ENCODE results near the gene WDR20.

The WDR20 gene

GRCh38 chr14:102139286-102140026 lies at the start of gene WDR20:
WDR20 (plus strand) TSS chr14:102139897; CDS start chr14:102139924, 27 bp downstream.
- TF ChIP-seq CTCF (IDR thresholded peaks at IDR 0.05; ENCODE audit: extremely low read depth, missing control alignments) = peak; percentile 1
- peak; percentile 100 for DNase-seq (ENCODE audit: low spot score)

DNA sequence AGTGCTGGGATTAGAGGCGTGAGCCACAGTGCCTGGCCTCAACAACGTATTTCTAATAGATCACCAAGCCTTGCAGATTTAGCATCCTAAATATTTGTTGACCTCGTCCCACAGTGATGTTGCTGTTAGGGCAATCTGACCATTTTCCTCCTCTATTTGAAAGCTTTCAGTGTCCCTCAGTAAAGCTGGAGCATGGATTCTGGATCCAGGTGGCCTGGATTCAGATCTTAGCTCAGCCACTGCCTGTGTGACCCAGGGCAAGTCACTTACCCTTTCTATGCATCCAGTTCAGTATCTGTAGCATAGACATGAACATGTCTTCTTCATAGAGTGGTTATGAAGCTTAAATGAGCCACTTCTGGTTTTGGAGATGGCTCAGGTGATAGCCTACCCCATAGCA lies 49.0 kb upstream of the WDR20 start:
- no peak for DNase-seq (ENCODE audit: low spot score)
- TF ChIP-seq CTCF (IDR thresholded peaks at IDR 0.05; ENCODE audit: extremely low read depth, missing control alignments) = no peak

- DNase-seq (ENCODE audit: low spot score) = no peak
- no peak for TF ChIP-seq CTCF (IDR thresholded peaks at IDR 0.05; ENCODE audit: extremely low read depth, missing control alignments)
These were observed 46.9 kb upstream of the WDR20 start for GRCh38 chr14:102092806-102093205.

GRCh38 chr14:102094101-102094500 lies 45.6 kb upstream of the WDR20 start:
- TF ChIP-seq CTCF (IDR thresholded peaks at IDR 0.05; ENCODE audit: extremely low read depth, missing control alignments) = no peak

GRCh38 chr14:102095231-102095870 lies 44.3 kb upstream of the WDR20 start:
- DNase-seq (ENCODE audit: low spot score) = no peak
- no peak for TF ChIP-seq CTCF (IDR thresholded peaks at IDR 0.05; ENCODE audit: extremely low read depth, missing control alignments)

More at GRCh38 chr14:102094101-102094500, 45.6 kb upstream of the WDR20 start:
- no peak for DNase-seq (ENCODE audit: low spot score)

DNA sequence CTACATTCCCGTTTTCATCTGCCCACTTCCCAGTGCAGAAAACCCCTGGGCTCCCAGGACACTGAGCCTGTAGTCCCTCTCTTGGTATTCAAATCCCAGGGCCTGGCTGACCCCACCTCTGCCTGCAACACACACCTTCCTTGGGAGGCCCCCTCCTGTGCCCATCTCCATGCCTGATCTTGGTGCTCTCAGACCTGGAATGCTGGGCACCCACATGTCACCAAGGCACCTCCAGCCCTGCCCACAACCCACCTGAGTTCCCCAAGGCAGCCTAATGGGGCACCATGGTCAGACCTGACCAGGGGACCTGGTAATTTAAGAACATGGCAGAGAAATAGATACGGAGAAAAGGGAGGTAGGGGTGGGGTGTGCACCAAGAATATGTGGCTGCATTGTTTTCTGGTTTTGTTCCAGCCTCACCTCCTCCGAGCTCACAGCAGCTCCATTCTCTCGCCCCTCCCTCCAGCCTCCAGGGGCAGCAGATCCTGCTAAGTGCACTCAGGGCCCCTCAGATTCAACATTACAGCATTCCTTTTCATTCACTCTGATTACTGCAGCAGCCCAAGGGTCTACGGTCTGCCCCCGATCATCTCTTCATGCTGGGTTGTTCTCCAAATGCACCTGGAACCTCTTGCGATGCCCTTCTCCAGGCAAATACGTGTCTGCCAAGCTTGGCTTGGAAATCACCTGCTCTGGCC lies 43.7 kb upstream of the WDR20 start:
- peak; percentile 1 for TF ChIP-seq CTCF (IDR thresholded peaks at IDR 0.05; ENCODE audit: extremely low read depth, missing control alignments)
- no peak for DNase-seq (ENCODE audit: low spot score)

Data from GM20000 (cell line).